ENCODE results near the gene HOXD8. TPM values are rescaled to one million over a fixed set of nuclear protein-coding genes. Genes with fewer than 3 reads are reported as not detected.
A peak's percentile ranks its signal among the peaks of the same experiment; 100 is the strongest.

The HOXD8 gene
- polyA plus RNA-seq, 1 donor from 2014 or later, result not detected

GRCh38 chr2:176162911-176163671 lies 33.6 kb downstream of the HOXD8 start:
- Mint-ChIP-seq H3K9me3 (peaks cover 2 to 15% (median 8%) of the 10 kb centered on the region in 3 donors), H3K27ac (peak overlapping the region; percentile 32 to 91 (median 76)), H3K27me3 (peaks cover 69% of the 10 kb centered on the region), H3K4me3 (peak overlapping the region in 1 of 4 donors; percentile 15), H3K36me3 (no peaks in the 10 kb centered on the region), H3K4me1 (peaks cover 0 to 5% (median 2%) of the 10 kb centered on the region in 3 donors)

- Mint-ChIP-seq H3K9me3 (peaks cover 2 to 12% (median 8%) of the 10 kb centered on the region in 3 donors), H3K36me3 (no peaks in the 10 kb centered on the region), H3K27ac (peak overlapping the region; percentile 64 to 91 (median 76)), H3K4me1 (peaks cover 0 to 5% (median 2%) of the 10 kb centered on the region in 3 donors), H3K4me3 (peak overlapping the region in 2 of 4 donors; percentile 49 to 81), H3K27me3 (peaks cover 65% of the 10 kb centered on the region)
These were observed 34.2 kb downstream of the HOXD8 start for GRCh38 chr2:176163672-176164056.

GRCh38 chr2:176164201-176164600 lies 34.7 kb downstream of the HOXD8 start:
- no peaks in the 10 kb centered on the region for H3K36me3 Mint-ChIP-seq
- peaks cover 68% of the 10 kb centered on the region for H3K27me3 Mint-ChIP-seq
- peak overlapping the region in 2 of 4 donors; percentile 49 to 81 for H3K4me3 Mint-ChIP-seq
- H3K27ac Mint-ChIP-seq, result peak overlapping the region; percentile 64 to 91 (median 76)
- H3K9me3 Mint-ChIP-seq, result peaks cover 2 to 12% (median 8%) of the 10 kb centered on the region in 3 donors
- H3K4me1 Mint-ChIP-seq, result peaks cover 0 to 5% (median 2%) of the 10 kb centered on the region in 3 donors

- H3K9me3 Mint-ChIP-seq, result peaks cover 2 to 12% (median 8%) of the 10 kb centered on the region in 3 donors
- peak overlapping the region; percentile 67 to 91 (median 77) for H3K27ac Mint-ChIP-seq
- peaks cover 69% of the 10 kb centered on the region for H3K27me3 Mint-ChIP-seq
- no peaks in the 10 kb centered on the region for H3K36me3 Mint-ChIP-seq
- H3K4me1 Mint-ChIP-seq, result peaks cover 0 to 4% (median 2%) of the 10 kb centered on the region in 3 donors
- peak overlapping the region in 2 of 4 donors; percentile 16 to 34 for H3K4me3 Mint-ChIP-seq
These were observed 35.3 kb downstream of the HOXD8 start for GRCh38 chr2:176164611-176165369.

GRCh38 chr2:176165370-176166050 lies 36.0 kb downstream of the HOXD8 start:
- Mint-ChIP-seq H3K27me3 (peaks cover 69% of the 10 kb centered on the region), H3K4me3 (peak overlapping the region in 2 of 4 donors; percentile 16 to 57), H3K36me3 (no peaks in the 10 kb centered on the region), H3K4me1 (peaks cover 0 to 4% (median 2%) of the 10 kb centered on the region in 3 donors), H3K27ac (peak overlapping the region; percentile 33 to 77 (median 67)), H3K9me3 (peaks cover 2 to 12% (median 8%) of the 10 kb centered on the region in 3 donors)

GRCh38 chr2:176166272-176166671 lies 36.8 kb downstream of the HOXD8 start:
- Mint-ChIP-seq H3K9me3 (peaks cover 2 to 10% (median 8%) of the 10 kb centered on the region in 3 donors), H3K36me3 (no peaks in the 10 kb centered on the region), H3K27ac (peak overlapping the region in 1 of 3 donors; percentile 33), H3K4me3 (peak overlapping the region in 1 of 4 donors; percentile 57), H3K27me3 (peaks cover 63% of the 10 kb centered on the region), H3K4me1 (peaks cover 0 to 4% (median 2%) of the 10 kb centered on the region in 3 donors)

- Mint-ChIP-seq H3K27ac (peak overlapping the region in 1 of 3 donors; percentile 55), H3K4me3 (no peak overlapping the region)
These were observed 37.9 kb downstream of the HOXD8 start for GRCh38 chr2:176167398-176167797.

GRCh38 chr2:176169181-176169580 lies 39.7 kb downstream of the HOXD8 start:
- H3K4me1 Mint-ChIP-seq, result peaks cover 2 to 4% (median 2%) of the 10 kb centered on the region in 3 donors
- H3K4me3 Mint-ChIP-seq, result no peak overlapping the region

More at GRCh38 chr2:176167398-176167797, 37.9 kb downstream of the HOXD8 start:
- Mint-ChIP-seq H3K36me3 (no peaks in the 10 kb centered on the region), H3K27me3 (peaks cover 57% of the 10 kb centered on the region), H3K4me1 (peaks cover 0 to 4% (median 2%) of the 10 kb centered on the region in 3 donors), H3K9me3 (peaks cover 2 to 10% (median 8%) of the 10 kb centered on the region in 3 donors)

GRCh38 chr2:176169711-176170110 lies 40.2 kb downstream of the HOXD8 start:
- no peak overlapping the region for H3K27ac Mint-ChIP-seq
- H3K9me3 Mint-ChIP-seq, result peaks cover 0 to 9% (median 2%) of the 10 kb centered on the region in 3 donors
- H3K27me3 Mint-ChIP-seq, result peaks cover 62% of the 10 kb centered on the region
- no peak overlapping the region for H3K4me3 Mint-ChIP-seq
- peaks cover 2% of the 10 kb centered on the region for H3K36me3 Mint-ChIP-seq
- peaks cover 0 to 4% (median 2%) of the 10 kb centered on the region in 3 donors for H3K4me1 Mint-ChIP-seq

More at GRCh38 chr2:176169181-176169580, 39.7 kb downstream of the HOXD8 start:
- H3K36me3 Mint-ChIP-seq, result peaks cover 2% of the 10 kb centered on the region
- peaks cover 2 to 12% (median 2%) of the 10 kb centered on the region in 3 donors for H3K9me3 Mint-ChIP-seq
- H3K27me3 Mint-ChIP-seq, result peaks cover 62% of the 10 kb centered on the region
- no peak overlapping the region for H3K27ac Mint-ChIP-seq

GRCh38 chr2:176170602-176171305 lies 41.2 kb downstream of the HOXD8 start:
- Mint-ChIP-seq H3K4me3 (no peak overlapping the region), H3K4me1 (peaks cover 2 to 7% (median 3%) of the 10 kb centered on the region in 3 donors), H3K9me3 (peaks cover 0 to 9% (median 2%) of the 10 kb centered on the region in 3 donors), H3K27me3 (peaks cover 63% of the 10 kb centered on the region), H3K36me3 (peaks cover 2% of the 10 kb centered on the region), H3K27ac (no peak overlapping the region)

GRCh38 chr2:176171351-176172006 lies 42.0 kb downstream of the HOXD8 start:
- Mint-ChIP-seq H3K36me3 (peaks cover 2% of the 10 kb centered on the region), H3K27ac (peak overlapping the region in 1 of 3 donors; percentile 1), H3K27me3 (peaks cover 64% of the 10 kb centered on the region), H3K9me3 (peaks cover 0 to 9% (median 2%) of the 10 kb centered on the region in 3 donors), H3K4me3 (no peak overlapping the region), H3K4me1 (peaks cover 2 to 7% (median 3%) of the 10 kb centered on the region in 3 donors)

GRCh38 chr2:176172007-176172894 lies 42.7 kb downstream of the HOXD8 start:
- peaks cover 2% of the 10 kb centered on the region for H3K36me3 Mint-ChIP-seq
- H3K27me3 Mint-ChIP-seq, result peaks cover 65% of the 10 kb centered on the region
- peaks cover 2 to 7% (median 3%) of the 10 kb centered on the region in 3 donors for H3K4me1 Mint-ChIP-seq
- H3K9me3 Mint-ChIP-seq, result peaks cover 0 to 9% (median 2%) of the 10 kb centered on the region in 3 donors
- peak overlapping the region in 1 of 4 donors; percentile 59 for H3K4me3 Mint-ChIP-seq
- peak overlapping the region in 2 of 3 donors; percentile 1 to 59 for H3K27ac Mint-ChIP-seq
